HG03378 (cell line): ENCODE measurements around the gene CS.
"Not testable (repeated sequence)": the region's sequence is repeated elsewhere in the genome, so short reads cannot be mapped to it uniquely, and the experiment has no call there.

Experiments
- ATAC-seq: cut with Tn5 transposase; IDR thresholded peaks from one replicate; pipeline ENCODE4 v1.9.1; 2021; ENCODE audit warnings: mild to moderate bottlenecking, moderate library complexity; ENCODE audit not compliant: unreplicated experiment

CS gene

DNA sequence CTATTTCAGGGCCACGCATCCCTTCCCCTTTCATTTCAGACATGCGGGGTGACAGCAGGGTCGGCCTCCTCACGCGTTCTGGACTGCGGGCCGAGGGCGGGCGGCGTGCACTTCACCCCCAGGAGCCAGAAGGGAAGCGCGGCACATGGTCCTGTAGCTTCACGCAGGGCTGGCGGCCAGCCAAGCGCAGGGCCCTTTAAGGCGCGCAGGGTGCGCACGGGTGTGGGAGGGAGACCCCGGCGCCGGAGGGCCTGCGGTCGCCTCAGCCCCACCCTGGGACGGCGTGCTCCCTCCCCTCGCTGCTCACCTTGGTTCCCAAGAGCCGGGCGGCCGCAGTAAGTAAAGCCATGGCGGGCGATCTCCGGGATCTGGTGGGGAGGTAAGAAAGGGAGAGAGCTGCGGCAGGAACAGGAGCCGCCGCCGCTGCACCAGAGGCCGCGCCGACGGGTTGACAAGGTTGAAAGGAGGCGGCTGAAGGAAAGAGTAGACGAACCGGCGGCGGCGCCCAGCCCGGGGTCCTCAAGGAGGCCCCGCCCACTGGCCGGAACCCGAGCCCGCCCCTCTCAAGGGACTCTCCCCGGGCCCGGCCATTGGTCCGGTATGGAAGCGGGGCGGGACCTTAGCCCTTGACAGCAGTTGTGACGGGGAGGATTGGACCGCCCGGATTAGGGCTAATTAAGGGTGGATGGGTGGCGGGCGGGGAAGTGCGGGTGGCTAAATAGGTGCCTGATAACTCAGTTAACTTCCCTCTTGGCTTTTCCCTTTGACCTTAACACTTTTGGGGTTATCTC is at the start of gene CS:
TSS of gene CS (minus strand) at position 478 of the 791 bp plus-strand sequence. CDS start at position 349, 129 bp downstream.
- peak; percentile 85 for ATAC-seq

DNA sequence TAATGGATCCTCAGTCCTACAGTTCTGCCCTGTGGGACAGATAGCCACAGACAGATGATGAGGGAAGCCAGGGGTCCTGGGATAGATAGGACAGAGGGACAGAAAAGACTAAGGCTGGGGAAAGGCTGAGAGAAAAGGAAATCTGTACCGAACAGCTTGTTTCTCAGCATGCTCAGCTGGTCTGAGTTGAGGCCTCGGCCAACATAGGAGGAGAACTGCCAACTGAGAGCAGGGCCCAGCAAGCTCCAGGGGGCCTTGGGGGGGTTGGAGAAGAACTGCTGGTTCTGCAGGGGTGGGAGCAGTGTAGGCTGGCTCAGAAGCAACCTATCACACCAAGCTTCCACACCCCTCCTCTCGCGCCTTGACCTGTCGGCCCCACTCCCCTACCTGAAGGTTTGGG is 48.6 kb upstream of the CS start:
- no peak for ATAC-seq

DNA sequence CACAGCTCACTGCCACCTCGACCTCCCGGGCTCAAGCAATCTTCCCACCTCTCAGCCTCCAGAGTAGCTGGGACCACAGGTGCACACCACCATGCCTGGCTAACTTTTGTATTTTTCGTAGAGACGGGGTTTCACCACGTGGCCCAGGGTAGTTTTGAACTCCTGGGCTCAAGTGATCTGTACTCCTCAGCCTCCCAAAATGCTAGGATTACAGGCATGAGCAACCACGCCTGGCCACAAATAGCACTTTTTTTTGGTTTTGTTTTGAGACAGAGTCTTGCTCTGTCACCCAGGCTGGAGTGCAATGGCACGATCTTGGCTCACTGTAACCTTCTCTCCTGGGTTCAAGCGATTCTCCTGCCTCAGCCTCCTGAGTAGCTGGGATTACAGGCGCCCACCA is 47.1 kb upstream of the CS start:
- ATAC-seq, result not testable (repeated sequence)

DNA sequence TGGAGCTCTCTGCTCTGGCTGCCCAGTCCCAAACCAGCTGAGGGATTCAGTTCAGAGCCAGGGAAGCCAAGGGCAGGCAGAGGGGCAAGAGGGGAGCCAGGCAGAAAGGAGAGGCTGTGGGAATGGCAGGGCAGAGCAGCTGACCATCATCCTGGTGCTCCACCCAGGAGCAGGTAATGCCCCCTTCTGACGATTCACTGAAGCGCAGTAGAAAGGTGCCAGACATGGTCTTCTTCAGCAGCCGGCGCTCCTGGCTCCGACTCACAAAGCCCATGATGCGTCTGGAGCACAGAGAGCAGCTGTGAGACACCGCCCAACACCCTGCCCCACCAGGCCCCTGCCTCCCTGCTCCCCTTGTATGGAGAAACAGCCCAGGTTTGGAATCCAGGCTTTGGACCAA is 46.5 kb upstream of the CS start:
- ATAC-seq, result no peak

DNA sequence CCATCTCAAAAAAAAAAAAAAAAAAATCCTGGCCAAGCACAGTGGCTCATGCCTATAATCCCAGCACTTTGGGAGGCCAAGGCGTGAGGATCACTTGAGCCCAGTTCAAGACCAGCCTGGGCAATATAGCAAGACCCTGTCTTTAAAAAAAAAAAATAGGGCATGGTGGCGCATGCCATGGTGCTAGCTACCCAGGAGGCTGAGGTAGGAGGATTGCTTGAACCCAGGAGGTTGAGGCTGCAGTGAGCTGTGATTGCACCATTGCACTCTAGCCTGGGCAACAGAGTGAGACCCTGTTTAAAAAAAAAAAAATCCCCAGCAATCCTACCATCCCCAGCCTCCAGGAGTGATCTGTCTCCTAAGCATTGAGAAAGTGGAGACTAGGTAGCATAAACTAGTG is 42.2 kb upstream of the CS start:
- ATAC-seq, result not testable (repeated sequence)

DNA sequence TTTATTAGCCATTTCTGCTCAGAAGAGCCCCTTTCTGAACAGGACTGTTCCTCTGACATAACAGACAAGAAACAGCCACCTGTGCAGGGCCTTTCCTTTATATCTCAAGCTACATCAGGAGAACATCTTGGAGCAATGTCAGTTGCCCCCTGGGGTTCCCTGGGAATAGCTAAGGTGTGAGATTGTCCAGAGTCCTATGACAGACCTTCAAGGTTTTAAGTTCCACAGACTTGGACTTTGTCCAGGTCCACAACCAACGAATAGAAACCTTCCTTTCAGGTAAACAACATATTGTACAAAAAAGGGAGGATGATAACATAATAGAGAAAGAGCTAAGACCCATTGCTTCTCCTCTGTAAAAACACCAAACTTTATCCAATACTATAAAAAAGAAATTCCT is 41.5 kb upstream of the CS start:
- no peak for ATAC-seq

DNA sequence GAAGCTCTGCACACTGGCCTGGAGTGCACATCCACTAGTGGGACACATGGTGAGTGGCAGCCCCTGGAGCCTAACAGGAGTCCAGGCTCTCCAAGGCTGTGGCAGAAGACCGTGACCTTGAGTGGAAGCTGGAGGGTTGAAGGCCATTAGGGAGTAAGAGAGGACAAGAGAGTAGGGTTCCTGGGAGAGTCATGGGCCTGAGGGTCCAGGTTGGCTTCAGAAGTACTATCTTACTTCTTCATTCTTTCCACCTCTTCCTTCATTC is 39.0 kb upstream of the CS start:
- ATAC-seq, result no peak

DNA sequence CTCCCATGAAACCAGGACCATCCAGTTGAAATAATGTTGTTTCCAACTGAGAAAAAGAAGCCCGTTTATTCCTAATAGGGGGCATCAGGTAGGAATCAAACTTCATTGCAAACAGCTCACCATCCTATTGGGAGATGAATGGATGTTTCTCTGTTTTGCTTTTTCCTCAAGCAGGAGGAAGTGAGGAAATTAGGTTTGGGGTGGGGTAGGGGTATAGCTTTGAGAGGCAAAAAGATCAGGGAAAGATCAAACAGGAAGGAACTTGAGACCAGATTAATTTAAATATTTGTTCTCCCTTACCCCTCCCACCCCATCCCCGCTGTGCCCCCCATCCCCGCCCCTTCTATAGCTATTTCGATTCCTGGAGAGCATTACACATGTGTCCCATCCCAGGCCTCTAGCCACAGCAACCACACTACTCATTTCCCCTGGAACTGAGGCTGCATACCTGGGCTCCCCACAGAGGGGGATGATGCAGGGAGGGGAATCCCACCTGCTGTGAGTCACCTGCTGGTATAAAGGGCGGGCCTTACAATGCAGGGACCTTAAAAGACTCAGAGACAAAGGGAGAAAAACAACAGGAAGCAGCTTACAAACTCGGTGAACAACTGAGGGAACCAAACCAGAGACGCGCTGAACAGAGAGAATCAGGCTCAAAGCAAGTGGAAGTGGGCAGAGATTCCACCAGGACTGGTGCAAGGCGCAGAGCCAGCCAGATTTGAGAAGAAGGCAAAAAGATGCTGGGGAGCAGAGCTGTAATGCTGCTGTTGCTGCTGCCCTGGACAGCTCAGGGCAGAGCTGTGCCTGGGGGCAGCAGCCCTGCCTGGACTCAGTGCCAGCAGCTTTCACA is 38.4 kb upstream of the CS start, which contains the start of gene IL23A:
TSS of gene IL23A (plus strand) at position 577 of the 850 bp plus-strand sequence. CDS start at position 738, 161 bp downstream.
- ATAC-seq, result no peak

DNA sequence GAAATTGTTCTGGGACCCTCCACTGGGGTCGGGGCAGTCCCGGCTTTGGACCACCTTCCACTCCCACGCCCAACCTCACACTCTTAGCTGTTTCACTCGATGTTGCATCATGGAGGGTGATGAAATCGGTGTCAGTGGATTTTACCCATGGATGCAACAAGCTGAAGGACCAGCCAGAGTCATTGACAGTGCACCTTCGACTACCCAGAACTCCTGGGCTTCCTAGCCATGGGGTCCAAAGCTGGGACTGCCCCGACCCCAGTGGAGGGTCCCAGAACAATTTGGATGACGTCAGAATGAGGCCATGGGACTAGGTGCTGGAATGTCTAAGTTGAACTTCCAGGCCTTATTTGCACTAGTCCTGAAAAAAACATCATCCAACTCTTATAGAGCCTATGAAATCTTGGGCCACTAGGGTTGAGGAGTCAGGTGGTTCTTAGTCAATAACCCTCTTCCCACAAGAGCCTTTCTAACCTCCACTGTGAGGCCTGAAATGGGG is 37.7 kb upstream of the CS start:
- no peak for ATAC-seq

DNA sequence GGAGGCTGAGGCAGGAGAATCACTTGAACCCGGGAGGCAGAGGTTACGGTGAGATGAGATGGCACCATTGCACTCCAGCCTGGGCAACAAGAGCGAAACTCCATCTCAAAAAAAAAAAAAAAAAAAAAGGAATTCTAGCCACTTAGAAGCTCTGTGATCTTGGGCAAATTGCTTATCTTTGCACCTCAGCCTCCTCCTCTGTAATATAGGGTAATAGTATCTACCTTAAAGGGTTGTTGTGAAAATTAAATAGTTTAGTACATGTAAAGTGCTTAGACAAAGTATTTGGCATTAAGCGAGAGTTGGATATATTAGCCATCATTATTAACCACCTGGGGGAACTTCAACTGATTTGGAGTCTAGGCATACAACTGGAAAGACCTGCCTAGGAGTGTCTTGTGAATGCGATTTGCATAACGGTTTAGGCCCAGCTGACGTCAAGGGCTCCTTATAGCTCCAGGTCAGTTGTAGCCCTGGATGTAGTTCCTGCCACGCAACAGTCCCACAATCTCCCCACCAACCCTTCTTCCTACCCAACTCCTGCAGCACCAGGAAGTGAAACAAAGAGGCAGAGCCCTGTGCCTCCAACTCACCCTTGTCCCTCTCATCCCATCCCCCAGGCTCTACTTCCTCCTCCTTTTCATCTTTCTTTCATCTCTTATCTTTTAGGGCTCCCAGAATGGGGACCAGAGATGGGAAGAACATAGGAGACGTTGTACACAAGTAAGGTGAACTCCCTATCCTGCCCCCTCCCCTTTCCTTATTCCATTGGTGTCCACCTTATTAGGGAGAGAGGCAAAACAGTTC is 36.4 kb upstream of the CS start:
- no peak for ATAC-seq

DNA sequence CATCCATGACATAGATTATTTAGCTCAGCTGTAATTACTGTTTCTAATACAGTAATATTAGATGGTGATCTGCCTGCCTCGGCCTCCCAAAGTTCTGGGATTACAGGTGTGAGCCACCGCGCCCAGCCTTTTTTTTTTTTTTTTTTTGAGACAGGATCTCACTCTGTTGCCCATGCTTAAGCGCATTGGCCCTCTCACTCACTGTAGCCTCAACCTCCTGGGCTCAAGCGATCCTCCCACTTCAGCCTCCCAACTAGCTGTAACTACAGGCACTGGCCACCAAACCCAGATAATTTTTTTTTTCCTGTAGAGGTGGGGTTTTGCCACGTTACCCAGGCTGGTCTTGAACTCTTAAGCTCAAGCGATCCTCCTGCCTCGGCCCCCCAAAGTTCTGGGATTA is 35.4 kb upstream of the CS start:
- not testable (repeated sequence) for ATAC-seq

DNA sequence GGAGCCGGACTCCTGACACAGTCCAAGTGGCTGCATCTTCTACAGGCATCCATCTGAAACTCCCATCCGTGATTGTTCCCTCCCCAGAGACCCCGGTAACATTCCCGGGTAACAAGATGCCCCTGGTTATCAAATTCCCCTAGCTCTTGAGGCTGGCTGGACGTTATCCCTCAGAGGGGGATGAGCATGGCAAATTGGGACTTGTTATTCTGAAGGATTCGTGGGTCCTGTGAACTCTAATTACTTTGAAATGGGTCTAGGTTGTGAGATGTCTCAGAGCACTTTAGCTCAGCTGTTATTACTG is 34.3 kb upstream of the CS start:
- ATAC-seq, result no peak

DNA sequence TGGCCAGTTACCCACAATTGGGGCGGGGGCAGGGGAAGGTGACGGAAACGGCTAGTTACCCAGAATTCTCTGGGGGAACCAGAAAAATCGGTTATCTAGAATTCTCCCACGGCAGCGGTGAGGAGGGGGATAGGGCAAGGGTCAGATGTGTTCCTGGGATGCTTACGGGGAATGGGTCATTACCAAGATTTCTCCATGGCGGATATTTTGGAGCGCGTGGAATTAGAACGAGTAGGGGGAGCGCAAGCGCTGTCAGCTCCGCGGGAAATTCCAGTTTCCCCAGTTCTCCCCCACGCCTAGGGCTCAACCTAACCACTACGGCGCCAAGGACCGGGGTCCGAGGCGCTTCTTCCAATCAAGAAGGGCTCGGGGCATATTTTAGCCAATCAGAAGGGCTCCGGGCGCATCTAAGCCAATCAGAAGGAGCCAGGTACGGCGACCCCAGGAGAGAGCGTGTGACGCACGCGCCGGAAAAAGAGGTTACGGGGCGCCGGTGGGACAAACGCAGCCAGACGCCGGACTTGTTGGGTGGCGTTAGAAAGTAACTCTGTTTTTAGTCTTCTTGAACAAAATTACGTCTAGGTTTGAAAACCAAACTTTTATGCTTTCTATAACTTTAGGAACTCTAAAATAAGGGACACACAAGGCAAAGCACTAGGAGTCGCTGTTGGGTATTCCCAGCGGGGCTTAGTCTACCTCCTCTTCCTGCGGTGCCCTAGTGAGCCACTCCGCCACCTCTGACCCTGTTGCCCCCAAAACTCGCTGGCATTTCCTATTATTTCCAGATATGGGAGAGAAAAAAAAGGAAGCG is 33.8 kb upstream of the CS start, which contains the start of gene PAN2:
TSS of gene PAN2 (minus strand) at position 322 of the 811 bp plus-strand sequence. CDS start 906 bp downstream, outside the sequence.
- ATAC-seq, result peak; percentile 86

DNA sequence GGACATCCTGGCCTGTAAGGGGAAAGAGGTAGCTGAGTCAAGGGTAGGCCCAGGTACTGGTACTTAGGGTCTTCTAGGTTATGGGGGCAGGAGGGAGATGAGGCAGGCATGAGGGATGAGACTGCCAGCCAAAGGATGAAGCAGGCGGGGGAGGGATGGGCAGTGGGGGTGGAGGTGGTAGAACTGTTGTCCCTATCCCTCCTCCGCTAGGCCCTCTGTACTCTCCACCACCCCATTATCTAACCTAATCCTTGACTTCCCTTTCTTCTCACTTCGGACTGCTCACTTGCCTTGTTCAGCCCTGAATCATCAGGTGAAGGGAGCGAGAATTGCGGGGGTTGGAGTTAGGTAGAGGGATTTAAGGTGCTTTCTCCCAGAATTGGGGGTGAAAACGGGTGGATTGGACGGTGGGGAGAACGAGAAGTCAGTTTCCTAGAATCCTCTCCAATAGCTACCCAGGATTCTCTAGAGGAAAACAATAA is 33.1 kb upstream of the CS start:
- ATAC-seq, result no peak

DNA sequence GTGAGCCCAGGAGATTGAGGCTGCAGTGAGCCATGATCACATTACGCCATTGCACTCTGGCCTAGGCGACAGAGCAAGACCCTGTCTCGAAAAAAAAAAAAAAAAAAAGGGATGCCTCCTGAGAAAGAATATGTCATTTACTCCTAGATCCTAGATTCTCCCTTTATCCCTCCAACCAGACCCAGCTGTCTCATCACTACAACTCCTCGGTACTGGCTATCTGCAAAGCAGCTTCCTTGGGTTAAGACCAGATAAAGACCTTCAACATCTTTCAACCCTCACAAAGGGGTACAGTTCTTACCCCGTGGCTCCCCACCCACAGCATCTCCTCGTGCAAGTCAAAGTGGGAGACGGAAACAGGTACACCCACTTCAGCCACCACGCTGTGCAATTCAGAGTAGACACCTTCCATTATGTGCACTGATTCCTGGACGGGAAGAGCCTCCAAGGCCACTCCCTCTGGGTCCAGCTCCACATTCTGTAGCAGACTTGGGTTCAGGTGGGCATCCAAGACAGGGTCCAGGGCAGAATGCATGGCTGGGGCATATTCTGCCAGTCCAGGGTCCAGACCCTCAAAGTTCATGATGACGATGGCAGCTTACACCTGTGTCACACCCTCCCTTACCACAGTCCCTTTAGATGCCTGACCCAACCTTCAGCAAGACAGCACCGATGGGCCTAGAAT is 32.5 kb upstream of the CS start:
- no peak for ATAC-seq

DNA sequence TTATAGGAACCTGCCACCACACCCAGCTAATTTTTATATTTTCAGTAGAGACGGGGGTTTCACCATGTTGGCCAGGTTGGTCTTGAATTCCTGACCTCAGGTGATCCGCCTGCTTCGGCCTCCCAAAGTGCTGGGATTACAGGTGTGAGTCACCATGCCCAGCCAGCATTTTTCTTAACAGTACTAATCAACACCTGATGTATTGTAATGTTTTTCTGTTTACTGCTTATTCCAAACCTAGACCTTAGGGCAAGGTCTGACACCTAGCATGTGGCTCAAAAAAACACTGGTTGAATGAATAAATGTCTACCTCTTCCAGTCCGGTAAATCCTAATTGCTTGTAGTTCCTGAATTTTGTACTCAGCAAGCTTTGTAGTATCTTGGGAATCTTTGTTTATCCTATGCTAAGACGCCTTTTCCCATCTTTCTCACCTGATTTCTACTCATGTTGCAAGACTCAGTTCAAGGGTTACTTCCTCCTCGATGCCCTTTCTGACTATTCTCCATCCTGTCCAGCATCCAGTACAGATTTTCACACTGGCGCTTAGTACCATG is 30.9 kb upstream of the CS start:
- no peak for ATAC-seq

DNA sequence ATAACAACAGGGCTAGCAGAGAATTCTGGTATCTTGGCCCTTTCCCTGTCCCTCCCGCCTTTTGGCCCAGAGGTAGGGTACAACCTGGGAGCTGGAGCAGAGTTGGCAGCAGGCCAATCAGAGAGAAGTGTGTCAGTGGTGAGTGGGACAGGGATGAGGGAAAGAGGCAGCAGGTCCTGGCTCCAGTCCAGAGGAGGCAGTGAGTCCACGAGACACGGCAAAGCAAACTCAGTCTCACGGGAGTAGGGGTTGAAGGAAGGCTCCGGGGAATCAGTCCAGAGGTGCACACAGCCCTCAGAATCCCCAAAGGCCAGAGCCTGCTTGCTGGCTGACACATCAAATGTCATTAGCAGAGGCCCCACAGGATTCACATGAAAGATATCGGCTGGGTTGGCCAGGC is 26.4 kb upstream of the CS start:
- no peak for ATAC-seq

DNA sequence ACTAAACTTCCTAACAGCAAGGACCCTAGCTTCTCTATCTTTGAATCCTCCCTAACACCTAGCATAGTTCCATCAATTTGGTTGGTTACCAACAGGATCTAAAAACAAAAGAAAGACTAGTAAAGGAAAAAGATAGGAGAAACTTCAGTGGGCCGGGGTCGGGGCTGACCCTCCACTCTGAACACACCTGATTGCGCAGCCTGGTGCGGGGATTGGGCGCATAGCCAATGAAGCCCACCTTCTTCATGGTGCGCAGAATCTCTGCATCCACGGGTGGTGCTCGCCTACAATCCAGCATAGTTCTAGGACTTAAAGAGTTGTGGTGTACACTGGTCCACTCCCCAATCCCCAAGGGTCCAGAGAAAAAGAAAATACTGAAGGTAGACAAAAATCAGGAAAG is 26.0 kb upstream of the CS start:
- ATAC-seq, result no peak

DNA sequence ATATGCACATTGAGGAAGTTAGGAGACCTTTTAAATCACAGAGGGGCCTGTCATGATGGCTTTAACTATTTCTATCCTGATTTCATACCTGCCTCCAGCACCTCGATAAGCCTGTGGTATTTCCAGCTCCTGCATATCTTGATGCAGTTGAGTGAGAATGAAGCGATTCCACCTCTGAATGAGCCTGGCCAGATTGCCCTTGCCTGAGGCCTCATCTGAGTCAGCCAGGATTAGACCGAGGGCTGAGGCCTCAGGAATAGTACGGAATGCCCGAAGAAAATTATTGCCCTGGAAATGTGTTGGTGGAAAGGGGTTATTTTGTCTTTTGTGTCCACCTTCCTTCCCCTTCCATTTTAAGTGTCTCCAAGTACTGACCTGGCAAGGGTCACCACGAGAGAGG is 24.1 kb upstream of the CS start:
- no peak for ATAC-seq
